ENCODE results near the gene PCDHGA5.
A peak's percentile ranks its signal among the peaks of the same experiment; 100 is the strongest.
"Not testable (repeated sequence)": the region's sequence is repeated elsewhere in the genome, so short reads cannot be mapped to it uniquely, and the experiment has no call there.

PCDHGA5 gene

GRCh38 chr5:141363952-141364660 lies at the start of gene PCDHGA5:
Gene PCDHGA5, plus strand, starts transcription at chr5:141364162. Its CDS starts 169 bp downstream, at chr5:141364331.
- no peak for DNase-seq

GRCh38 chr5:141316963-141317362 lies 47.0 kb upstream of the PCDHGA5 start:
- DNase-seq: not testable (repeated sequence)

- no peak for DNase-seq
Measured at GRCh38 chr5:141319202-141319601, 44.8 kb upstream of the PCDHGA5 start.

- no peak for DNase-seq
Measured at GRCh38 chr5:141319699-141320098, 44.3 kb upstream of the PCDHGA5 start.

- DNase-seq: peak; percentile 95
Measured at GRCh38 chr5:141320225-141321169, 43.5 kb upstream of the PCDHGA5 start, which contains the start of gene TAF7. Gene TAF7, minus strand, starts transcription at chr5:141320784. Its CDS starts 740 bp downstream, at chr5:141320044.

GRCh38 chr5:141322261-141322660 lies 41.7 kb upstream of the PCDHGA5 start:
- DNase-seq: no peak

GRCh38 chr5:141326088-141326854 lies 37.7 kb upstream of the PCDHGA5 start:
- peak; percentile 76 for DNase-seq

- DNase-seq: no peak
Measured at GRCh38 chr5:141328231-141328630, 35.7 kb upstream of the PCDHGA5 start.

GRCh38 chr5:141330299-141331080 lies 33.5 kb upstream of the PCDHGA5 start, which contains the start of gene PCDHGA1:
Gene PCDHGA1, plus strand, starts transcription at chr5:141330514.
- peak; percentile 36 for DNase-seq

GRCh38 chr5:141332571-141332970 lies 31.4 kb upstream of the PCDHGA5 start:
- DNase-seq: not testable (repeated sequence)

GRCh38 chr5:141338538-141339306 lies 25.2 kb upstream of the PCDHGA5 start, which contains the start of gene PCDHGA2:
Gene PCDHGA2, plus strand, starts transcription at chr5:141338760.
- no peak for DNase-seq

GRCh38 chr5:141340781-141341354 lies 23.1 kb upstream of the PCDHGA5 start:
- DNase-seq: not testable (repeated sequence)

- DNase-seq: no peak
Measured at GRCh38 chr5:141342773-141343172, 21.2 kb upstream of the PCDHGA5 start.

GRCh38 chr5:141343242-141343952 lies 20.6 kb upstream of the PCDHGA5 start, which contains the start of gene PCDHGA3:
Gene PCDHGA3, plus strand, starts transcription at chr5:141343829. Its CDS starts 205 bp downstream, at chr5:141344034.
- DNase-seq: no peak

GRCh38 chr5:141343953-141344463 lies 20.0 kb upstream of the PCDHGA5 start:
- no peak for DNase-seq

GRCh38 chr5:141345327-141345726 lies 18.6 kb upstream of the PCDHGA5 start:
- no peak for DNase-seq

GRCh38 chr5:141346017-141346416 lies 17.9 kb upstream of the PCDHGA5 start:
- DNase-seq: not testable (repeated sequence)

GRCh38 chr5:141349917-141350619 lies 13.9 kb upstream of the PCDHGA5 start, which contains the start of gene PCDHGB1:
Gene PCDHGB1, plus strand, starts transcription at chr5:141350099. Its CDS starts 162 bp downstream, at chr5:141350261.
- DNase-seq: peak; percentile 44

- DNase-seq: no peak
Measured at GRCh38 chr5:141351591-141351990, 12.4 kb upstream of the PCDHGA5 start.
